GM18502 (cell line): ENCODE results near the gene AHRR.
A peak's percentile ranks its signal among the peaks of the same experiment; 100 is the strongest.

Experiments used
- ATAC-seq: cut with Tn5 transposase; IDR thresholded peaks from one replicate; pipeline ENCODE4 v1.9.1; 2021; ENCODE audit warnings: mild to moderate bottlenecking; ENCODE audit not compliant: unreplicated experiment, poor library complexity

AHRR gene

DNA sequence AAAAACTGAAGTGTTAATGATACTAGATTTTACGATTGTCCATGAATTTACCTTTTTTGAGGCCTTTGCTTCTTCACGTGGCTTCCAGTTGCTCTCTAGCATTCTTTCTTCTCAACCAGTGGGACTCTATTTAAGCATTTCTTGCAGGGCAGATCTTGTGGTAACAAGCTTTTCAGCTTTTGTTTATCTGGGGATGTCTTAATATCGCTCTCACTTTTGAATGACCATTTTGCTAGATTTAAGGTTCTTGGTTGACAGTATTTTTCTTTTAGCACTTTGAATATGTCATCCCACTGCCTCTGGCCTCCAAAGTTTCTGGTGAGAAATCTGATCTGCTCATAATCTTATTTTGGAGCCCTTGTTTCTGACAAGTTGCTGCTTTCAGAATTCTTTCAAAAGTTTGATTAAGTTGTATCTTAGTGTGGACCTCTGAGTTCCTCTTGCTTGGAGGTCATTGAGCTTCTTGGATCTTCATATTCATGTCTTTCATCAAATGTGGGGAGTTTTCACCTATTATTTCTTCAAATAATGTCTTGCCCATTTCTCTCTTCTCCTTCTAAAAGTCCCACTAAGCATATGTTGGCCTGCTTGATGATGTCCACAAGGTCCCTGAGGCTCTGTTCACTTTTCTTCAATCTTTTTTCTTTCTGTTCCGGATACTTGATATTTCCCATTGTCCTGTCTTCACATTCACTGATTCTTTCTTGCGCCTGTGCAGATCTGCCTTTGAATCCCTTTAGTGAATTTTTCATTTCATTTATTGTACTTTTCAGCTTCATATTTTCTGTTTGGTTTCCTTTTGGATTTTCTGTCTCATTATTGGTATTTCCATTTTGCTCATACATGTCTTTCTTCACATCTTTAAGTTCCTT, 130.3 kb downstream of the AHRR start:
- no peak for ATAC-seq

GRCh38 chr5:452978-453710, 131.6 kb downstream of the AHRR start:
- ATAC-seq = no peak

DNA sequence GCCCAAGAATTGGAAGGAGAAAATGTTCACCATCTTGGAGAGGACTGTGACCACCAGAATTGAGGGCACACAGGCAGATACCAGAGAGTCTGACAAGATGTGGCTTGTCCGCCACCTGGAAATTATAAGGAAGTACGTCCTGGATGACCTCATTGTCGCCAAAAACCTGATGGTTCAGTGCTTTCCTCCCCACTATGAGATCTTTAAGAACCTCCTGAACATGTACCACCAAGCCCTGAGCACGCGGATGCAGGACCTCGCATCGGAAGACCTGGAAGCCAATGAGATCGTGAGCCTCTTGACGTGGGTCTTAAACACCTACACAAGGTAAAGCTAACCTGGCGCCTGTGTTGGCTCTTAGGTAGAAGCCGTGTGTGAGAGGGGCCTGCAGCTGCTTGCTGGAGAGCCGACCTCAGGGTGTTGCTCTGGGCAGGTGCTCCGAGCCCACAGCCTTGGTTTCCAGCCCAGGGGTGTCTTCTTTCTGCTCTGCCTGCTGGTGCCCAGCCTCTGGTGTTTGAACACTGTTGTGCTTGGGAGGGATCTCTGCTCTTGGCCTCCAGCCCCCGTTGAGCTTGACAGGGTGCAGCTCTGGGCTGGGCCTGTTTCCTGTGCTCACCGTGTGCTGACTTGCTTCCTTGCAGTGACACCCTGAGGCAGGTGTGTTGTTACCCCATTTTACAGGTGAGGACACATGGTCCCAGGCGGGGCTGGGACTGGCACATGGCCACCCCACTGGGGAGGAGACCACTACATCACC, 132.4 kb downstream of the AHRR start:
- no peak for ATAC-seq

DNA sequence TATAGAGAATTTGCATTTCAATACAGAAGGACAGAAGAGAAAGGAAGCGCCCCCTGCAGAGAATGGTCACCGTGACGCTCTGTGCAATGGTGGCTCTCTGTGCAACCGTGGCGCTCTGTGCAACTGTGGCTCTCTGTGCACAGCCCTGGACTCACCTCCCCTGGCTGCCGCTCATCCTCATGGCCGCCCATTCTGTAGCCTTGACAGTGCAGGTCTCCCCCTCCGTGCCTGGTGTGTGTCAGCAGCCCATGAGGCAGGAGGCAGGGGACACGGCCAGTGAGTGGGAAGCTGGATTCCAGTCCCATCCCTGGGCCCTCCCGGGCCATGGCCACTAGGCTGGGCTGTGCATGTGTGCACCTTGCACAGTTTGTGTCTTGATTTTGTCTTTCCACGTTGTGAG, 133.4 kb downstream of the AHRR start:
- no peak for ATAC-seq

- ATAC-seq = no peak
These were observed 134.3 kb downstream of the AHRR start for GRCh38 chr5:455806-456205.

DNA sequence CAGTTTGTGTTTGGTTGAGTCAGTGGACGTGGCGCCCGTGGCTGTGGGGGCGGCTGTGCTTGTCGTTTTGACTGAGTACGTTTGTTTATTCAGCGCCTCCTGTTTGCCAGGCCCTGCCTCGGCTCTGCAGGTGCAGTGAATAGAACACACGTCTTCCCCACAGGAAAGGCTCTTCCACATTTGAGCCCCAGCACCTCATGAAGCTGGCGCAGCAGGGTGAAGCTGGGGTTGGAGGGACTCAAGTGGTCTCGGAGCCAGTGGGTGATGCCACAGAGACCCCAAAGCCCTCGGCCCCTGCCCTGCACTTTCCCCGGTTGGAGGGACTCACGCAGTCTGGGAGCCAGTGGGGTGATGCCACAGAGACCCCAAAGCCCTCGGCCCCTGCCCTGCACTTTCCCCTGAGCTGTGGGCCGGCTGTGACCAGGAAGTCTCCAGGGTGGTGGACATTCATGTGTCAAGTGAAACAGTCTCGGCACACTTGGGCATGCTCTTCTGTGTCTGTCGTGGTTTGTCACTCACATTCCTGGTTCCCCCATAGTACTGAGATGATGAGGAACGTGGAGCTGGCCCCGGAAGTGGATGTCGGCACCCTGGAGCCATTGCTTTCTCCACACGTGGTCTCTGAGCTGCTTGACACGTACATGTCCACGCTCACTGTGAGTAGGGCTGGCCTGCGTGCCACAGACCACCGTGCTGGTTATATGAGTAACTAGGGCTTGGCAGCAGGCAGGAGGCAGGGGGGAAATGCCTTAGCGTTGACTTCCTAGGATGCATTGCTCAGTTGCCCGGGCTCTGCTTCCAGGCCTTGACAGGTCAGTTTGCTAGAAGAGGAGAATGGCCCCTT, 135.1 kb downstream of the AHRR start:
- no peak for ATAC-seq

GRCh38 chr5:457195-457961, 135.9 kb downstream of the AHRR start:
- no peak for ATAC-seq

- ATAC-seq = peak; percentile 72
These were observed 137.2 kb downstream of the AHRR start for GRCh38 chr5:458547-459353.

DNA sequence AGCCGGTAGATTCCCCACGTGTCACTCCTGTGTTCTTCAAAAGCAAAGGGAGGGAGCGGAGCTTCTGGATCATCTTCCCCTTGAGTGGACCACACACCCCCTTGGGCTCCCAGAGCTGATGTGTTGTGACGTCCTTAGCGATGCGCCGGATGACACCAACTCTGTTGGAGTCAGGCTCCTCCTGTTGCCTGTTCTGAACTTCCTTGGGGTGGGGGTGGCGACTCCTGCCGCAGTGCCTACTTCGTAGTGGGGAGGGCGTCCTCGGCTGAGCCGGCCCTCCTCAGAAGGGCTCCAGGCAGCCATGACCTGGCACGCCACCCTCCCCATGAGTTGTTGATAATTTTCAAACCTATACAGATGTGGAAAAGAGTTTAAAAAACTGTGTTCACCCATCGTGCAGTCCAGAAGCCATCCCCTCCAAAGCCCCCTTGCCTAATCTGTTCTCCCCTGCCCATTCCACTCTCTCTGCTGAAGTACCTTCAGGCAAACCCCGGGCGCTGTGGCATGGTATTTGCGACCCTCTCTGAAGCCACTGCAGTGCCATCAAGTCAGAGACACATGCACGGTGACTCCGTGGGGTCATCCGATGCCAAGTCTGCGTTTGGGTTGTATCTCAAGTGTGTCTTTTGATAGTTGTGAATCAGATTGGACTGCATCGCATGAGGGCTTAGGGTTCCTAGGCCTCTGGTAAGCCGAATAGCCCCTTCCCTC, 138.2 kb downstream of the AHRR start:
- ATAC-seq = no peak

DNA sequence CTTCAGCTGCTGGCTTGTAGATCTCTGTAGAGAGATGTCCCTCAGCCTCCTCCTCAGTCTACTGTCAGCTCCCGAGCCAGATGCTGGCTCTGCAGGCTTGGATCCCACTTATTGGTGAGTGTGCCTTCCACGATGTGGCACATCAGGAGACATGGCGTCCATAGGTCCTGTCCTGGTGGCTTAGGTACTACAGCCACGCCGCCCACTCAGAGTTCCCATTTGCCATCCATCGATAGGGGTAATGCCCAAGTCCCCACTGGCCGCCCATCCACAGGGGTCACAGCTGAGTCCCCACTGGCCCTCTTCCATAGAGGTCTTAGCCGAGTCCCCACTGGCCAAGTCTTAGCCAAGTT, 138.7 kb downstream of the AHRR start:
- ATAC-seq = no peak

DNA sequence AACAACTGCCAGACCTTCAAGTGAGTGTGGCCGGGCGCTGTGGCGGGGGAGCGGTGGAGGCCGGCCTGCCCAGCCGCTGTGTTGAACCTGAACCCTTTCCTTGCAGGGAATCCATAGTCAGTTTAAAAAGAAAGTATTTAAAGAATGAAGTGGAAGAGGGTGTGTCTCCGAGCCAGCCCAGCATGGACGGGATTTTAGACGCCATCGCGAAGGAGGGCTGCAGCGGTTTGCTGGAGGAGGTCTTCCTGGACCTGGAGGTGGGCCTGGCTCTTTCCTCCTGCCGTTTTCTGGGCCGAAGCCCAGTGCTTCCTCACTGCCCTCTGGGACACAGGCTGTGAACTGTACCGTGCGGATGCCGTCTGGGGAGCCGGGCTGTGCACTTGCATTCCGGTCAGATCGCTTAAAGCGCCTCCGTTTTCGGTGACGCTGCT, 140.6 kb downstream of the AHRR start:
- no peak for ATAC-seq

- no peak for ATAC-seq
These were observed 141.8 kb downstream of the AHRR start for GRCh38 chr5:463301-463700.

DNA sequence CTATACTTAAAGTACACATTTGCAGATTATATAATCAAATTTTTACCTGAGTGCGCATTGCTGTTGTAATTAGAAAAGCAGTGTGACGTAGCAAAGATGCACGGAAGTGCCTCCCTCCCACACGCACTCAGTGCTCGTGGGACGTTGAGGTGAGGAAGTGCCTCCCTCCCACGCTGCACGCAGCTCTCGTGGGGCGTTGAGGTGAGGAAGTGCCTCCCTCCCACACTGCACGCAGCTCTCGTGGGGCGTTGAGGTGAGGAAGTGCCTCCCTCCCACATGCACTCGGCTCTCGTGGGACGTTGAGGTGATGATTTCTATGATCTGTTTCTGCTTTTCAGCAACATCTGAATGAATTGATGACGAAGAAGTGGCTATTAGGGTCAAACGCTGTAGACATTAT, 142.4 kb downstream of the AHRR start:
- no peak for ATAC-seq

- no peak for ATAC-seq
These were observed 142.9 kb downstream of the AHRR start for GRCh38 chr5:464446-464842.

DNA sequence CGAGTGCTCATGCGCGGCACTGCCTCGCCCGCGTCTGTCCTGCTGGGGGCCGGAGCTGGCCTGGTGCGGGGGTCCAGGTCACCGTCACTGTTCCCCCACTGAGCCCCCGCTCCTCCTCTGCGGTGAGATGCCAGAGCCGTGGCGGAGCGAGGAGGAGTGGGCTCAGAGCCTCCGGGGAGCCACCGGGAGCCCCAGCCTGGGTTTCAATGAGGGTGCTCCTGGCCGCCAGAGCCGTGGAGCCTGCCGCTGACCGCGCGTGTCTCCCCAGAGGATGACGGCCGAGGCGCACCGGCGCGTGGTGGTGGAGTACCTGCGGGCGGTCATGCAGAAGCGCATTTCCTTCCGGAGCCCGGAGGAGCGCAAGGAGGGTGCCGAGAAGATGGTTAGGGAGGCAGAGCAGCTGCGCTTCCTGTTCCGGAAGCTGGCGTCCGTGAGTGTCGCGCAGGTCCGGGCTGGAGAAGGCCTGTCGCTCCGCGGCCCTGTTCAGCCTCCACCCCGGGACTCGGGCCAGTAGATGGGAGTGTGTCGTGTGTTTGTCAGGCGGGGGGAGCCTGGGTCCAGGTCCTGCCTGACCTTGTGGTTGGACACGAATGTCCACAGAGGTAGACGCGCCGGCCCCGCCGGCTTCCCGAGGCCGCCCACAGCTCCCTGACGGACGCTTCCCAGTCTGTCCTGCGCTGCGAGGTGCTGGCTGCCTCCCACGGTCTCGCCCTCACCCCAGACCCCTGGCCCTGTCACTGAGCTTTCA, 143.5 kb downstream of the AHRR start:
- ATAC-seq = no peak

- no peak for ATAC-seq
These were observed 144.3 kb downstream of the AHRR start for GRCh38 chr5:465591-466403.
